Measurements from ENCODE around the gene ZBTB20.

ZBTB20 gene

DNA sequence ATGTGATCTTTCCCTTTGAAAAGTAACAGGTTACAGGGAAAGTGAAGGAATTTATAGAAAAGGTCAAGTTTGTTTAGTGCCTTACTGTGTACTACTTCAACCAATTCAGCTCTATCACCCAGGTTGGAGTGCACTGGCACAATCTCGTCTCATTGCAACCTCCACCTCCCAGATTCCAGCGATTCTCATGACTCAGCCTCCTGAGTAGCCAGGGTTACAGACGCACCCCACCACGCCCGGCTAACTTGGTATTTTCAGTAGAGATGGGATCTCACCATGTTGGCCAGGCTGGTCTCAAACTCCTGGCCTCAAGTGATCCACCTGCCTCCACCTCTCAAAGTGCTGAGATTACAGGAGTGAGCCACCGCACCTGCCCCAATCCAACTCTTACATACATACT, 279.7 kb downstream of the ZBTB20 start:
- H3F3A ChIP-seq (ENCODE audit: control insufficient read depth, insufficient read depth), result no peaks in the 10 kb centered on the region
- H3K9me2 ChIP-seq (replicated peaks; ENCODE audit: control insufficient read depth, low read length), result no peaks in the 10 kb centered on the region
- no peaks in the 10 kb centered on the region for H3K79me2 ChIP-seq (ENCODE audit: control insufficient read depth, low read length)
- no peak overlapping the region for H3K4me3 ChIP-seq (ENCODE audit: low read length)
- no peaks in the 10 kb centered on the region for H3K27me3 ChIP-seq (ENCODE audit: control insufficient read depth, low read length)
- H4K20me1 ChIP-seq (ENCODE audit: control insufficient read depth, insufficient read depth, low read depth, low read length), result no peaks in the 10 kb centered on the region
- TF ChIP-seq, protein P1, sequence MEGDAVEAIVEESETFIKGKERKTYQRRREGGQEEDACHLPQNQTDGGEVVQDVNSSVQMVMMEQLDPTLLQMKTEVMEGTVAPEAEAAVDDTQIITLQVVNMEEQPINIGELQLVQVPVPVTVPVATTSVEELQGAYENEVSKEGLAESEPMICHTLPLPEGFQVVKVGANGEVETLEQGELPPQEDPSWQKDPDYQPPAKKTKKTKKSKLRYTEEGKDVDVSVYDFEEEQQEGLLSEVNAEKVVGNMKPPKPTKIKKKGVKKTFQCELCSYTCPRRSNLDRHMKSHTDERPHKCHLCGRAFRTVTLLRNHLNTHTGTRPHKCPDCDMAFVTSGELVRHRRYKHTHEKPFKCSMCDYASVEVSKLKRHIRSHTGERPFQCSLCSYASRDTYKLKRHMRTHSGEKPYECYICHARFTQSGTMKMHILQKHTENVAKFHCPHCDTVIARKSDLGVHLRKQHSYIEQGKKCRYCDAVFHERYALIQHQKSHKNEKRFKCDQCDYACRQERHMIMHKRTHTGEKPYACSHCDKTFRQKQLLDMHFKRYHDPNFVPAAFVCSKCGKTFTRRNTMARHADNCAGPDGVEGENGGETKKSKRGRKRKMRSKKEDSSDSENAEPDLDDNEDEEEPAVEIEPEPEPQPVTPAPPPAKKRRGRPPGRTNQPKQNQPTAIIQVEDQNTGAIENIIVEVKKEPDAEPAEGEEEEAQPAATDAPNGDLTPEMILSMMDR (IDR thresholded peaks at IDR 0.05; ENCODE audit: low read depth, low read length, poor library complexity, severe bottlenecking), result no peak
- no peak for TF ChIP-seq EZH2phosphoT487 (IDR thresholded peaks at IDR 0.05; ENCODE audit: borderline replicate concordance, low read length)
- no peaks in the 10 kb centered on the region for H3K9me3 ChIP-seq (ENCODE audit: control insufficient read depth, insufficient read depth, low read length)
- no peaks in the 10 kb centered on the region for H3K36me3 ChIP-seq (ENCODE audit: control insufficient read depth, low read length)
- no peaks in the 10 kb centered on the region for H3K4me1 ChIP-seq (ENCODE audit: control insufficient read depth, low read length)
- no peak overlapping the region for H3K4me2 ChIP-seq (ENCODE audit: low read length)
- H3K27ac ChIP-seq (ENCODE audit: low read depth, low read length), result no peak overlapping the region

DNA sequence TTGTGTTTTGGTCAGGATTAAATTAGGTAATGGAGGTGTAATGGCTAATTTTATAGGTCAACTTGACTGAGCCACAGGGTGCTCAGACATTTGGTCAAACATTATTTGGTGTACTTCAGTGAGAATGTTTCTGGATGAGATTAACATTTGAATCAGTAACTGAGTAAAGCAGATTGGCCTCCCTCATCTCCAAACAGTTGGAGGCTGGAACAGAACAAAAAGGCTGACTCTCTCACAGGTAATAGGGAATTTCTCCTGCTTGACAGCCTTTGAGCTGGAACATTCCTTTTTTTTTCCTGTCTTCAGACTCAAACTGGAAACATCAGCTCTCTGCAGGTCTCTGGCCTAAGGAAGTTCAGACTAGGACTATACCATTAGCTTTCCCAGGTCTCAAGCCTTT, 280.7 kb downstream of the ZBTB20 start:
- Histone ChIP-seq H4K20me1 (ENCODE audit: control insufficient read depth, insufficient read depth, low read depth, low read length) (no peaks in the 10 kb centered on the region), H3K36me3 (ENCODE audit: control insufficient read depth, low read length) (no peaks in the 10 kb centered on the region), H3K4me1 (ENCODE audit: control insufficient read depth, low read length) (no peaks in the 10 kb centered on the region), H3K79me2 (ENCODE audit: control insufficient read depth, low read length) (no peaks in the 10 kb centered on the region), H3K9me3 (ENCODE audit: control insufficient read depth, insufficient read depth, low read length) (no peaks in the 10 kb centered on the region), H3K27ac (ENCODE audit: low read depth, low read length) (no peak overlapping the region), H3F3A (ENCODE audit: control insufficient read depth, insufficient read depth) (no peaks in the 10 kb centered on the region), H3K4me3 (ENCODE audit: low read length) (no peak overlapping the region), H3K9me2 (replicated peaks; ENCODE audit: control insufficient read depth, low read length) (no peaks in the 10 kb centered on the region), H3K27me3 (ENCODE audit: control insufficient read depth, low read length) (no peaks in the 10 kb centered on the region), H3K4me2 (ENCODE audit: low read length) (no peak overlapping the region)
- TF ChIP-seq, protein P1 (IDR thresholded peaks at IDR 0.05; ENCODE audit: low read depth, low read length, poor library complexity, severe bottlenecking), result no peak
- no peak for TF ChIP-seq EZH2phosphoT487 (IDR thresholded peaks at IDR 0.05; ENCODE audit: borderline replicate concordance, low read length)

DNA sequence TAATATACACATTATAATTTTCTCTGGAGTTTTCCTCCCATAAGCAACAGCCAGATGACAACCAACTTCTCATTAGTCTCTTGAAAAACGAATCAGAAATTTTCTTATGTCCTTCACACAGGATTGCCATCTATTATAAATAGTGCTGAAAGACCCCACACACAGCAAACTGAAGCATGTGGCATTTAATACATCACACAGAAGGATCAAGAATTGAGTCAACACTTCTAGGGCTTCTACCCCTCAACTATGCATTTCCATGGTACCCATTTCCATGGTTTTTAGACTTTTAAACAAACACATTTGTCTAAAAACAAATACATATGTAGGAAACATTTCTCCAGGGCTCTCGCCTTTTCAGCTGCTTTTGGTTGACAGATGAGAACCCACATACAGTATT, 282.1 kb downstream of the ZBTB20 start:
- H3K36me3 ChIP-seq (ENCODE audit: control insufficient read depth, low read length), result no peaks in the 10 kb centered on the region
- H3F3A ChIP-seq (ENCODE audit: control insufficient read depth, insufficient read depth), result no peaks in the 10 kb centered on the region
- H3K79me2 ChIP-seq (ENCODE audit: control insufficient read depth, low read length), result no peaks in the 10 kb centered on the region
- no peak overlapping the region for H3K4me2 ChIP-seq (ENCODE audit: low read length)
- no peaks in the 10 kb centered on the region for H4K20me1 ChIP-seq (ENCODE audit: control insufficient read depth, insufficient read depth, low read depth, low read length)
- H3K9me3 ChIP-seq (ENCODE audit: control insufficient read depth, insufficient read depth, low read length), result no peaks in the 10 kb centered on the region
- H3K4me1 ChIP-seq (ENCODE audit: control insufficient read depth, low read length), result no peaks in the 10 kb centered on the region
- H3K9me2 ChIP-seq (replicated peaks; ENCODE audit: control insufficient read depth, low read length), result no peaks in the 10 kb centered on the region
- no peak for TF ChIP-seq EZH2phosphoT487 (IDR thresholded peaks at IDR 0.05; ENCODE audit: borderline replicate concordance, low read length)
- TF ChIP-seq, protein P1 (IDR thresholded peaks at IDR 0.05; ENCODE audit: low read depth, low read length, poor library complexity, severe bottlenecking), result no peak
- H3K27me3 ChIP-seq (ENCODE audit: control insufficient read depth, low read length), result no peaks in the 10 kb centered on the region
- no peak overlapping the region for H3K4me3 ChIP-seq (ENCODE audit: low read length)
- no peak overlapping the region for H3K27ac ChIP-seq (ENCODE audit: low read depth, low read length)

DNA sequence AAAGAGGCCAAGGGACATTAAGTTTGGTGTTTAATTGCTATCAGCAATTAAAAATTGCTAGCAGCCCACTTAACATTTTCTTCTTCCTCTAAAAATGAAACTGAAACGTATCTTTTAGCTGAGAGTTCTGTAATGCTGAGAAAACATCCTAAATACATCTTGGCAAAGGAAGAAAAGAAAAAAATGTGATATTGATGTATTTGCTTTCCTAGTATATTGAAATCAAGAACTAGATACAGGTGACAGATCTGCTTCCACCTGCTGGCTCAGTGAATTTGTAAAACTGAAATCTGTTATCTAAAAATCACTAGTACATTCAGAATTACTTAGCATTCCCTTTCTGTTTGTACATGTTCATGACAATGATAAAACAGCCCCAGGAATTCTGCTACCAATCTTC, 283.2 kb downstream of the ZBTB20 start:
- H3F3A ChIP-seq (ENCODE audit: control insufficient read depth, insufficient read depth), result no peaks in the 10 kb centered on the region
- no peak overlapping the region for H3K4me2 ChIP-seq (ENCODE audit: low read length)
- no peaks in the 10 kb centered on the region for H3K9me3 ChIP-seq (ENCODE audit: control insufficient read depth, insufficient read depth, low read length)
- no peak overlapping the region for H3K4me3 ChIP-seq (ENCODE audit: low read length)
- H3K27ac ChIP-seq (ENCODE audit: low read depth, low read length), result no peak overlapping the region
- TF ChIP-seq, protein P1 (IDR thresholded peaks at IDR 0.05; ENCODE audit: low read depth, low read length, poor library complexity, severe bottlenecking), result no peak
- H3K36me3 ChIP-seq (ENCODE audit: control insufficient read depth, low read length), result no peaks in the 10 kb centered on the region
- no peaks in the 10 kb centered on the region for H4K20me1 ChIP-seq (ENCODE audit: control insufficient read depth, insufficient read depth, low read depth, low read length)
- H3K79me2 ChIP-seq (ENCODE audit: control insufficient read depth, low read length), result no peaks in the 10 kb centered on the region
- no peaks in the 10 kb centered on the region for H3K4me1 ChIP-seq (ENCODE audit: control insufficient read depth, low read length)
- H3K9me2 ChIP-seq (replicated peaks; ENCODE audit: control insufficient read depth, low read length), result no peaks in the 10 kb centered on the region
- no peaks in the 10 kb centered on the region for H3K27me3 ChIP-seq (ENCODE audit: control insufficient read depth, low read length)
